DND-41 (cell line): ENCODE data around the gene ATG12.

Source experiments
- ATAC-seq: fragments of 200-7000 bp; cut with Tn5 transposase; 3 replicates; pipeline ENCODE4 v1.9.1; 2021; ENCODE audit warnings: low read depth; ENCODE audit not compliant: insufficient read depth
- DNase-seq: peaks from one replicate; pipeline ENCODE4 v3.0.0-alpha.2; 2020
- H2AFZ ChIP-seq: 2 replicates; pipeline ENCODE4 v1.6.0; 2012; ENCODE audit warnings: low read depth, low read length
- H3K27ac ChIP-seq: 2 replicates; pipeline ENCODE4 v1.5.1; 2012; ENCODE audit warnings: low read length, inconsistent platforms
- H3K27me3 ChIP-seq: fragments of 200-600 bp; sonication (generic); 2 replicates; pipeline ENCODE4 v1.6.0; 2012; ENCODE audit warnings: low read length, mild to moderate bottlenecking, inconsistent platforms; ENCODE audit not compliant: insufficient read depth, poor library complexity
- H3K36me3 ChIP-seq: 2 replicates; pipeline ENCODE4 v1.5.1; 2012; ENCODE audit warnings: low read length, inconsistent platforms; ENCODE audit not compliant: insufficient read depth
- H3K4me1 ChIP-seq: 2 replicates; pipeline ENCODE4 v1.5.1; 2012; ENCODE audit warnings: mild to moderate bottlenecking, low read length; ENCODE audit not compliant: insufficient read depth
- H3K4me2 ChIP-seq: 2 replicates; pipeline ENCODE4 v1.6.0; 2012; ENCODE audit warnings: mild to moderate bottlenecking, moderate library complexity, low read length, inconsistent platforms; ENCODE audit not compliant: insufficient read depth
- H3K4me3 ChIP-seq, 2 experiments: fragments of 200-600 bp in 1 of 2; shearing (Covaris generic) in 1 of 2; 2 replicates each; pipeline ENCODE4 v1.5.1; 2012 to 2016; ENCODE audit warnings: inconsistent platforms in 2 of 2, low read length in 2 of 2, mild to moderate bottlenecking in 2 of 2, low read depth in 1 of 2, moderate library complexity in 1 of 2
- H3K79me2 ChIP-seq: 2 replicates; pipeline ENCODE4 v1.6.0; 2012; ENCODE audit warnings: low read length, inconsistent platforms; ENCODE audit not compliant: insufficient read depth
- H3K9ac ChIP-seq: 2 replicates; pipeline ENCODE4 v1.6.0; 2012; ENCODE audit warnings: low read depth, mild to moderate bottlenecking, inconsistent platforms, low read length, moderate library complexity
- H3K9me3 ChIP-seq: 2 replicates; pipeline ENCODE4 v1.5.1; 2012; ENCODE audit warnings: low read length, moderate library complexity, mild to moderate bottlenecking, inconsistent platforms; ENCODE audit not compliant: insufficient read depth, severe bottlenecking
- H4K20me1 ChIP-seq: 2 replicates; pipeline ENCODE4 v1.6.0; 2012; ENCODE audit warnings: low read length; ENCODE audit not compliant: insufficient read depth
- EZH2 ChIP-seq: IDR thresholded peaks from 3 replicates; pipeline ENCODE4 v1.6.1; 2012; ENCODE audit warnings: borderline replicate concordance, low read depth, mild to moderate bottlenecking, moderate library complexity, low read length, inconsistent platforms; ENCODE audit not compliant: severe bottlenecking
- TF ChIP-seq, protein P1 (sequence below): IDR thresholded peaks from 2 replicates; pipeline ENCODE4 v1.5.1; 2012; ENCODE audit warnings: borderline replicate concordance, low read length, moderate library complexity, mild to moderate bottlenecking; ENCODE audit not compliant: poor library complexity, severe bottlenecking; ENCODE audit errors: extremely low read depth

Gene ATG12

DNA sequence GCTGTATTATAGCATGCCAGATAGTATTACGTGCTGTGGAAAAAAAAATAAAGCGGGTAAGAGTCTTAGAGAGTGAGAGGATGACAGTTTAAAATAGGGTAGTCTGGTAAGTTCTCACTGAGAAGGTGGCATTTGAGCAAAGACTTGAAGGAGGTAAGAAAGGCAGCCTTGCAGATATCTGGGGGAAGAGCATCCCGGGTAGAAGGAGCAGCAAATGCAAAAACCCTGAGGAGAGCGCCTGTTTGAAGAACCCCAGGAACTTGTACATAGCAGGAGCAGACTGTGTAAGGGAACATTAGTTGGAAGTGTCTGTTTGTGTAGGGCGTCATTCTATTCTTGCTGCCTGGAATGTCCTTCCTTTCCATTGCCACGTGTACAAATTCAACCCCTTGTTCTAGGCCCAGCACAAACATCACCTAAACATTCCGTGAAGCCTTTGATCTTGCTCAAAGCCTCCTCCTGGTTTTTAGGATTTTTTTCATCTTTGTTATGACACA lies 3.0 kb upstream of the ATG12 start:
- H4K20me1 ChIP-seq: peaks cover 21% of the 10 kb centered on the region
- H3K4me1 ChIP-seq: peaks cover 41% of the 10 kb centered on the region
- H3K4me2 ChIP-seq: peak overlapping the region; percentile 86
- H3K4me3 ChIP-seq: no peak overlapping the region
- ATAC-seq (no peak), DNase-seq (no peak)
- H2AFZ ChIP-seq: no peak overlapping the region
- no peaks in the 10 kb centered on the region for H3K9me3 ChIP-seq
- H3K27me3 ChIP-seq: no peaks in the 10 kb centered on the region
- no peak overlapping the region for H3K9ac ChIP-seq
- no peak overlapping the region for H3K27ac ChIP-seq
- H3K79me2 ChIP-seq: peaks cover 93% of the 10 kb centered on the region
- H3K36me3 ChIP-seq: no peaks in the 10 kb centered on the region; the same call in 1 of the 2 replicates
- TF ChIP-seq EZH2: no peak
- TF ChIP-seq, protein P1, sequence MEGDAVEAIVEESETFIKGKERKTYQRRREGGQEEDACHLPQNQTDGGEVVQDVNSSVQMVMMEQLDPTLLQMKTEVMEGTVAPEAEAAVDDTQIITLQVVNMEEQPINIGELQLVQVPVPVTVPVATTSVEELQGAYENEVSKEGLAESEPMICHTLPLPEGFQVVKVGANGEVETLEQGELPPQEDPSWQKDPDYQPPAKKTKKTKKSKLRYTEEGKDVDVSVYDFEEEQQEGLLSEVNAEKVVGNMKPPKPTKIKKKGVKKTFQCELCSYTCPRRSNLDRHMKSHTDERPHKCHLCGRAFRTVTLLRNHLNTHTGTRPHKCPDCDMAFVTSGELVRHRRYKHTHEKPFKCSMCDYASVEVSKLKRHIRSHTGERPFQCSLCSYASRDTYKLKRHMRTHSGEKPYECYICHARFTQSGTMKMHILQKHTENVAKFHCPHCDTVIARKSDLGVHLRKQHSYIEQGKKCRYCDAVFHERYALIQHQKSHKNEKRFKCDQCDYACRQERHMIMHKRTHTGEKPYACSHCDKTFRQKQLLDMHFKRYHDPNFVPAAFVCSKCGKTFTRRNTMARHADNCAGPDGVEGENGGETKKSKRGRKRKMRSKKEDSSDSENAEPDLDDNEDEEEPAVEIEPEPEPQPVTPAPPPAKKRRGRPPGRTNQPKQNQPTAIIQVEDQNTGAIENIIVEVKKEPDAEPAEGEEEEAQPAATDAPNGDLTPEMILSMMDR: no peak

DNA sequence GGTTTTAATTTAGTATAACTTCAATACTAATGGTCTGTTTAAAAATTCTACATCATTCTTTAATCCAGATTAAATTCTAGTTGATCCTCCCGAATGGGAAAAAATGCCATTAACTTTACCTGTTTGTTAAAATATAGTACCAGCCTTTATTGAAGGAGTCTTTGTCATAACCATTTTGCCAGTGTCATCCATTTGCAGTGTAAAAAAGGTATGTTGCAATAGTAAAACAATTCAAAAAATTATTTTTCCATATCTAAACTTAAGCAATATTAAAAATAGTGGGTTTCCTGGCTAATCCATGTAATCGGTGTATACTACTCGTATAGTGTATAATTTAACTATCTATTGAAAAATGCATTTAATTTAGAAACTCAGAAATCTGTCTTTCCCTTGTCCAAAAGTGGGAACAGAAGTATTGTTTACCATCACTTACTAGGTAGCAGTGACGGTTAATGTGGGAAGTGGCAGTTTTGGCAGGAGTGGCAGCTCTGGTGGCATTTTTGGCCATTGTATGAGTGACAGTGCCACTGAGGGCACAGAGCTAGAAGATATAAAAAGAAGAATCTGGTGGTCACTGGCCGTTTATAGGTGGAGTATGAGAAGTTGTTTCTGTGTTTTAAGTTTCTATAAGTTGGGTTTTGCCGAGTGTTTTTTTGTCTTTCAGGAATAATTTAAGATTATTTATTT lies 2.2 kb upstream of the ATG12 start:
- Histone ChIP-seq H3K27ac (no peak overlapping the region), H3K4me1 (peaks cover 47% of the 10 kb centered on the region), H2AFZ (no peak overlapping the region), H3K79me2 (peaks cover 93% of the 10 kb centered on the region), H3K9me3 (no peaks in the 10 kb centered on the region), H3K36me3 (no peaks in the 10 kb centered on the region; the same call in 1 of the 2 replicates), H3K27me3 (no peaks in the 10 kb centered on the region), H3K4me3 (no peak overlapping the region), H4K20me1 (peaks cover 19% of the 10 kb centered on the region), H3K9ac (peak overlapping the region; percentile 81; the same call in 1 of the 2 replicates), H3K4me2 (peak overlapping the region; percentile 86)
- DNase-seq: no peak
- no peak for ATAC-seq
- TF ChIP-seq, protein P1: no peak
- TF ChIP-seq EZH2: no peak

DNA sequence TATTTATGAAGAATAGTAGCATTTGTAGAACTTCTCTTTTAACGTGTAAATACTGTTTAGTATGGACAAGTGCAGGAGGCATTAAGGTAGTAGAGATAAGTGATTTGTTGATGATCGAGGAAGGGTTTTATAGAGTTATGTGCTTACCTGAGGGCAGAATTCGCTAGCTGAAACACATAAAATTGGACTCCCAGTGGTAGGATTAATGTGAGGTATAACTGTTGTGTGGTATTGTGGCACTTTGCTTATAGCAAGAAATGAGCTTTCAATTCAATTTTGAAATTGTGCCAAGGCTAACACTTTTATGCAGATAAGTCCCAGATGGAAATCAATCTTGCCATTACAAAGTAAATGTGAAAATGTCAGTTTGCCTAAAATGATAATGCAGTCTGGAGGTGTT lies 1.6 kb upstream of the ATG12 start:
- TF ChIP-seq EZH2: no peak
- TF ChIP-seq, protein P1: no peak
- Histone ChIP-seq H4K20me1 (peaks cover 22% of the 10 kb centered on the region), H3K4me1 (peaks cover 54% of the 10 kb centered on the region), H3K4me3 (peak overlapping the region; percentile 84 to 91), H3K4me2 (peak overlapping the region; percentile 86), H3K79me2 (peaks cover 93% of the 10 kb centered on the region), H3K9me3 (no peaks in the 10 kb centered on the region), H3K9ac (peak overlapping the region; percentile 81), H3K27ac (no peak overlapping the region), H3K36me3 (peaks cover 5% of the 10 kb centered on the region), H3K27me3 (no peaks in the 10 kb centered on the region), H2AFZ (no peak overlapping the region)
- ATAC-seq: no peak
- DNase-seq: no peak
